T47D (cell line): Measurements from ENCODE around the gene MRPL16.
A peak's percentile ranks its signal among the peaks of the same experiment; 100 is the strongest.

Experiments
- DNase-seq, 2 experiments: peaks; one replicate each; pipeline versions ENCODE4 v3.0.0 to v3.0.0-alpha.2; 2011 to 2012; ENCODE audit warnings: low read depth in 1 of 2, low spot score in 1 of 2
- JUND ChIP-seq: IDR thresholded peaks from 2 replicates; pipeline ENCODE4 v1.6.1; 2012; ENCODE audit warnings: low read depth
- in situ Hi-C: cut with HindIII; loops from 2 replicates; pipeline ENCODE4 v1.10.0; 2016; ENCODE audit warnings: low sequenced_read_pairs, low pct_unique_long_range_greater_than_20kb

Gene MRPL16

GRCh38 chr11:59778122-59778521, 32.5 kb downstream of the MRPL16 start:
- in situ Hi-C loops: no loop called here
- TF ChIP-seq JUND: no peak
- no peak for DNase-seq

GRCh38 chr11:59777104-59777503, 33.5 kb downstream of the MRPL16 start:
- no peak for DNase-seq
- no peak for TF ChIP-seq JUND
- in situ Hi-C loops: no loop called here

GRCh38 chr11:59776210-59777066, 34.1 kb downstream of the MRPL16 start:
- DNase-seq: peak in 1 of 2 experiments; percentile 51
- TF ChIP-seq JUND: no peak
- in situ Hi-C loops: no loop called here

GRCh38 chr11:59773083-59773440, 37.5 kb downstream of the MRPL16 start:
- TF ChIP-seq JUND: no peak
- no peak for DNase-seq
- in situ Hi-C loops: no loop called here

- in situ Hi-C loops: no loop called here
- TF ChIP-seq JUND: no peak
- no peak for DNase-seq
Measured at GRCh38 chr11:59771605-59772004, 39.0 kb downstream of the MRPL16 start.

GRCh38 chr11:59770869-59771268, 39.7 kb downstream of the MRPL16 start:
- no peak for TF ChIP-seq JUND
- DNase-seq: no peak
- in situ Hi-C loops: no loop called here

- DNase-seq: no peak
- in situ Hi-C loops: no loop called here
- no peak for TF ChIP-seq JUND
Measured at GRCh38 chr11:59770319-59770718, 40.3 kb downstream of the MRPL16 start.

GRCh38 chr11:59769828-59770227, 40.8 kb downstream of the MRPL16 start:
- TF ChIP-seq JUND: no peak
- in situ Hi-C loops: no loop called here
- no peak for DNase-seq

- in situ Hi-C loops: no loop called here
- DNase-seq: no peak
- TF ChIP-seq JUND: no peak
Measured at GRCh38 chr11:59769111-59769510, 41.5 kb downstream of the MRPL16 start.

GRCh38 chr11:59767225-59767611, 43.4 kb downstream of the MRPL16 start:
- in situ Hi-C loops: no loop called here
- no peak for DNase-seq
- TF ChIP-seq JUND: no peak

GRCh38 chr11:59766542-59767224, 43.9 kb downstream of the MRPL16 start:
- no peak for DNase-seq
- in situ Hi-C loops: no loop called here

GRCh38 chr11:59765068-59765735, 45.4 kb downstream of the MRPL16 start:
- DNase-seq: peak in 1 of 2 experiments; percentile 29
- in situ Hi-C loops: no loop called here
- TF ChIP-seq JUND: no peak

More at GRCh38 chr11:59766542-59767224, 43.9 kb downstream of the MRPL16 start:
- no peak for TF ChIP-seq JUND

GRCh38 chr11:59761993-59762392, 48.6 kb downstream of the MRPL16 start:
- in situ Hi-C loops: no loop called here
- TF ChIP-seq JUND: no peak
- no peak for DNase-seq
